8988T (cell line): ENCODE results near the gene TMEM175.

ENCODE experiments used
- DNase-seq: peaks from one replicate; pipeline ENCODE4 v3.0.0; 2011

TMEM175 gene

DNA sequence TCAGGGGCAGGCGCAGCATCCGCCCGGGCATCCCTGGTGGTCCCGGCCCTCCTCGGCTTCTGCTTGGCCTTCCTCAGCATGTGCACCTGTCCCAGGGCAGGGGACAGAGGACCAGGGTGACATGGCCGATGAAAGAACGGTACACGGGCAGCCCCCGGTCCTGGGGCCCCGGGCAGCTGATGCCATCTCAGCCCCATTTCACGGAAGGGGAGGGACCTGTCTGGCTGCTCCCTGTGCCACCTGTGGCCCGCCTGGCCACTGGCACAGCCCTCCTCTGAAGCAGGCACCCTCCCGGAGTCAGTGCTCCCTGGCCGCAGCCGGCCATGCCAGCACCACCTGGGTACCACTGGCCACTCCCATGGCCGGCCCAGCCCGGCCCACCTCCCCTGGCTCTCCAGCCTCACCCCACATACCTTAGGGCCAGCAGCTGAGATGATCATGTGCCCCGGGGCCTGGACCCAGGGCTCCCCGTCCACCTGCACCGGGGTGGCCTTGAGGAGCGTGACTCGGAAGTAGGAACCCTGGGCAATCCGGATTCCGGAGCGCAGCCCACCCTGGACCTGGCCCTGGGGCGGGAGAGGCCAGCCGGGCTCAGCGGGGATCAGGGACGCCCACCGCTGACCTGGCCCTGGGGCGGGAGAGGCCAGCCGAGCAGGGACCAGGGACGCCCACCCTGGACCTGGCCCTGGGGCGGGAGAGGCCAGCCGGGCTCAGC, 28.5 kb downstream of the TMEM175 start:
- DNase-seq, result peak; percentile 43

DNA sequence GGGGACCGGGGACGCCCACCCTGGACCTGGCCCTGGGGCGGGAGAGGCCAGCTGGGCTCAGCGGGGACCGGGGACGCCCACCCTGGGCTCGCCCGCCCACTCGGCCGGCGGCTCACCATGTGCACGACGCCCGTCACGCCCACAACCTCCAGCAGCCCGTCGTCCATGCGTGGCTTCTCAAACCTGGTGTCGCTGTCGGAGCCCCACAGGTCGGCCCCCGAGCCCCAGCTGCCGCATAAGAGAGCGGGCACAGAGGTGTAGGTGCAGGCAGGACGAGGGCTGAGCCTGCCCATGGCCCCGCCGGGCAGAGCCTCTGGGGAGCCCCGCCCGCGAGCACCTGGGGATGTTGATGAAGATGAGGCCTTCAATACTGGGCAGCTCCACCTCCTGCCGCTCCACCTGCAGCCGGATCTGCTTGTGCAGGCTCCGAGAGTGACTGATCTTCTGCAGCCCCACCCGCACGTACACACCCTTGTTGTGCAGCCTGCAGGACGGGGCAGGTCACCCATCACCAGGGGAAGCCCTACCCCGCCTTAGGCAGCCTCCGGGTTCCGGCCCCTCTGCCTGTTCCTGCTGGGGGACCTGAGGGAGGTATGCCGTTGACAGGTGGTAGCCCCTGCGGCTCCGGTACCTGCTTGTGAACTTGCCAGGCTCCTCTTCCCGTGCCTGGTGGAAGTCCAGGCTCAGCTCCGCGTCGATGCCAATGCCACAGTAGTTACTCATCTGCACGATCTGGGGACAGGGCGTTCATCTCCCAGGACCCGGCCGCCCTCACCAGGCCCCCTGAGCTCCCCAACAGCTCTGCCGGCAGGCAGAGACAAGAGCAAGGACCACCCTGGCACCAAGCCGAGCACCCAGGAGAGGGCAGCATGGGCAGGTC, 29.3 kb downstream of the TMEM175 start:
- peak; percentile 66 for DNase-seq

DNA sequence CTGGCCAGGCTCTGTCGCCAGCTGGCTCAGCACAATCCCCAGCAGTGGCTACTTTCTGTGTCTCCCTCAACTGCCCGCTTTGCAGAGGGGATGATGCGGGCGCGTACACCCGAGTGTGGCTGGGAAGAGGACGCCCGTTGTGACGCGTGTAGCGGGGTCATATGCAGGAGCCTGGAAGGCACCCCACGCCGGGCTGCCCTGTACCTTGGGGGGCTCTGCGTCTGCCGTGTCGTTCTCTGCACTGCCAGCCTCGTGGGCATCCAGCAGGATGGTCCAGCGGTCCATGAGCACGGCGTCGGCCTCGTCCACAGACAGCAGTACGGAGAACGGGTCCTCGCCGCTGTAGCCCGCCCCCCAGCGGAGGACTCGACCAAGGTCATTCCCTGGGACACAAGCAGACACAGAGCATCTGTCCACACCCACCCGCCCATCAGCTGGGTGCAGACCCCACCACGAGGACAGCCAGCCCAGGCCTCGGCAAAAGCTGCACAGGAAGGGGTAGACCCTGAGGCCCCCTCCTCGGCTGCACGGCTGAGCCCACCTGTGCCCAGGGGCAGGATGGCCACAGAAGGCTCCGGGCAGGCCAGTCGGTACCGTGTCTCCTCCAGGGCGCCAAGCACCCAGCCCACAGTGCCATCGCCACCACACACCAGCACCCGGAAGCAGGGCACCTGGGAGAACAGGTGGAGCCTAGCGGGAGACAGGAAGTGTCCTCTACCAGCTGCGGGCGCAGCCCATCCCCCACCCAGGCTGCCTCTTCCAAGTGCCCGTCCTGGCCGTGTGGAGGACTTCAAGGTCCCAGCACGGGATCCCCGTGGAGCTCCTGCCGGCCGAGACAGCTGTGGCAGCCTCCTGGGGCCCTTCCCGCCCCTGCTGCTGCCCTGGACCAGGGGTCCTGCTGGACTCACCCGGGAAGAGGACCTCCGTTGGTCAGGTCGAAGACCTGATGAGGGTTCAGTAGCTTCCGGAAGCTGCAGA, 30.3 kb downstream of the TMEM175 start:
- DNase-seq, result peak; percentile 24

- DNase-seq, result no peak
Measured at GRCh38 chr4:963276-964225, 31.3 kb downstream of the TMEM175 start.

DNA sequence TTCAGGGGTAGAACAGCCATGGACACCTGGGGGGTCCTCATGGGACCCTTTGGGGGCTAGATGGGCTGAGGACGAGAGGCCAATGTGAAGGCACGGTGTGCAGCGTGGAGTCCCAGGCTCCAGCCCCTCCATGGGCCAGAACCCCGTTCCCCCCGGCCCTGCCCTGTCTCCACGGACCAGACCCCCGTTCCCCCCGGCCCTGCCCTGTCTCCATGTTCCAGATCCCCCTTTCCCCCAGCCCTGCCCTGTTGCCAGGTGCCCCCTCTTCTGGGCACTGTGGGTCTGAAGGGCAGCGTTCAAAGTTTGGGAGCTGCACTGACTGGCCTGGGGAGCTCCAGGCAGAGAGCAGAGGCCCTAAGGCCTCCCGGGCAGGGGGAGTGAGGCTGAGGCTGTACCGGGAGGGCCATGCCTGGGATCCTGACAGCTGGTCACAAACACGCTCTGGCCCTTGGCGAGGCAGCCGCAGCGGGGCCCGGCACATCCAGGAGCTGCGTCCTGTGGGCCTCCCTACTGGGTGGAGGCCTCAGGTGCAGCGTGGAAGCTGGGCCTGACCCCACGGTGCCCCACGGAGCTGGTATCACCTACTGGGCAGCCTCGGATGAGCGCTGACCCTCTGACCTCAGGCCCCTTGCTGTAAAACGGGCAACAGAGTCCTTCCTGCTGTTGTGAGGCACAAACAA, 32.2 kb downstream of the TMEM175 start:
- DNase-seq, result no peak

GRCh38 chr4:965048-965765, 32.9 kb downstream of the TMEM175 start:
- no peak for DNase-seq

DNA sequence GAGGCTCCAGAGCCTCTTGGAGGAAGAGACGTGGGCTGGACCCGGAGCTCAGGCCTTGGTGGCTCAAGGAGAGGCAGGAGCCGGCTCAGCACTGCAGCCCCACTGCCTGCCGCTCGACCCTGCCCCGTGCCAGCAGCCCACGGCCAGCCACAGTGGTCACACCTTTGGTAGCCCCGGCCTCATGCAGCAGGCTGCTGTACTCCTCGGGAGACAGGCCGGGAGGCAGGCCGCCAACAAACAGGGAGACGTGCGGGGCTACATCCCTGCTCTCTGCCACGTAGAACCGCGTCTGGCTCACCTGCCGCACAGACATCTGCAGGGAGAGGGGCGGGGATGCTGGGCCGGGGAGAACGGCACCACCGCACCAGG, 33.5 kb downstream of the TMEM175 start:
- DNase-seq, result no peak

DNA sequence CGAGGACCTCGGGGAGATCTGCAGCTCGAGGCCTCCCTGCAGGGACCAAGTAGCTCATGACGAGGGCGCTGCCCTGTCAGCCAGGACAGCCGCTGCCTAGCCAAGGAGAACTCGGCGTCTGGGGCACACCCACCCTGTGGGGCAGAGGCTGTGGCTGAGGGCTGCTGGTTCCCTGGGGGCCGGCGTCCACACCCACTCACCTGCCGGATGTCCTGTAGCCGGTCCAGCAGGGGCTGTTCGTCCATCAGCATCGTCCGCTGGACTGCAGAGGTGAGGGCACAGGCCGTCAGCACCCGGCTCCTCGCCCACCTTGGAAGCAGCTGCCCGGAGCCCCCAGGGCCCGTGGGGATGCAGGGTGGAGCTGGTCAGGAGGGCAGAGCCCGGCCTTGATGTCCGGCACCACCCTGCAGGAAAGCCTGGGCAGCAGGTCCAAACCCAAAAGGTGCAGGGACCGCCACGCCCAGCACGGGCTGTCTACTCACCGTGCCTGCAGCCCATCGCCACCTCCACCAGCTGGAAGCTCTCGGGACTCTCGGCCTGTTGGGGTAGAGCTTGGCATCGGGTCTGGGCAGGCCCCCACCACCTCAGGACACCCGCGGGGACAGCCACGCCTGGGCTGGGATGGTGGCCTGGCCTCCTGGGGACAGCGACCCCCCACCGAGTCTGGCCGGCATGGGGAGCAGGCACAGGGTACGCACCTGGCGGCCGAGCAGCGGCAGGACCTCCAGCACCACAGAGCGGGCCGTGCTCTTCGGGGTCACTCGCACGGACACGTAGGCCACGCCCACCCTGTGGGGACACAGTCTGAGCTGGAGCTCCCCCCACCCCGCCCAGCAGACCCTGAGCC, 34.2 kb downstream of the TMEM175 start:
- no peak for DNase-seq

- DNase-seq, result no peak
Measured at GRCh38 chr4:967113-968104, 35.1 kb downstream of the TMEM175 start.

GRCh38 chr4:968221-968620, 36.0 kb downstream of the TMEM175 start:
- DNase-seq, result no peak

DNA sequence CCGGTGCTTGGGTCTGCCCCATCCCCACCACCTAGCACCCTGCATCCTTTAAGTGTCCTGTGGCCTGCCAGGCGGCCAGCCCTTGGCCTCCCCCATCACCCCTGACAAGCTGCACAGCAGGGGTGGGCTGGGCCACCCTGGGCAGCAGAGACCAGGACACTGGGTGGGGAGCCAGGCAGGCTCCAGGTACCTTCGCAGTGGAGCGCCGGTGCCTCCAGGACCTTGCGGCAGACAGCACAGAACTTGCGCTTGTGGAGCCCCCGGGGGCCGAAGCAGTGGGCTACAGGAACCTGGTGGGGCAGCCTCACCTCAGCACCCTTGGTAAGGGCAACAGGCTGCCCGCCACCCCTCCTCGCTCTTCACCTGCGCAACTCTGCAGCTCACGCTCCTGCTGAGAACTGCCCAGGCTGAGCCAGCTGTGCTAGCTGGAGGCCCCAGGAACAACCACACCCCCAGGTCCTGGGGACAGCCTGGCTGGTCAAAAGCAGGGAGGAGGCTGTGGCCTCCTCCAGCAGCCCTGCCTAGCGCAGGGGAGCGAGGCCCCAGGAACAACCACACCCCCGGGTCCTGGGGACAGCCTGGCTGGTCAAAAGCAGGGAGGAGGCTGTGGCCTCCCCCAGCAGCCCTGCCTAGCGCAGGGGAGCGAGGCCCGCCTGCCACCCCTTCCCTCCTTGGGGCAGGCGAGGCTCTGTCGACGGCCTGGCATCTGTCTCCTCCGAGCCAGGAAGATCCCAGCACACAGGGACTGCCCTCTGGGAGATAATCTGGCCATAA, 36.5 kb downstream of the TMEM175 start:
- DNase-seq, result no peak

DNA sequence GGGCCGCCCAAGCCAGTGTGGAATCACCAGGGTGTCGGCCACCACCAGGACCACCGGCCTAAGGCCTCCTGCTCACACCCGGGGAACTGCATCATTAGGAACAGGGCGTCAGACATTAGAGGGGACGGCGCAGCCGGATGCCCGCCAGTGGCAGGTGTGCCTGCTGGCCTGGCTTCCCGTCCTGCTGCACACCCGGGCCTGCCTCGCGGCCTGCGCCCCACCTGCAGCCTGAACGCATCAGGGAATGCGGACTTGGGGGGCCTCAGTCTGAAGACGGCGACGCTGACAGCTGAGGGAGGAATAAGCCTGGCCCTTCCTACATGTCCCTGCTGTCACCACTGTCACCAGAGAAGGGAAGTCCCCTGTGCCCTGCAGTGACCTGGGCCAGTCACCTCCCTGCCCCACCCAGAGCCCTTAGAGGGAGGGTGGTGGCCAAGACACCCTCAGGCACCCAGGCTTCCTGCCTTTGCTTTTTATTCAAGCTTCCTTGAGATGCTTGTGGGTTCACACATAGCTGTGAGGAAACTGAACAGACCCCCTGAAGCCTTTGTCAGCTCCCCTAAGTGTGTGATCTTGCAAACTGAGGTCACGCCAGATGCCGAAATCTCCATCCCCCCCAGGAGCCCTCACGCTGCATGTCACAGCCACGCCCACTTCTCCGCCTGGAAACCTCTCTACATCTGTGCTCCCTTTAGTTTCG, 37.9 kb downstream of the TMEM175 start:
- DNase-seq, result no peak

- no peak for DNase-seq
Measured at GRCh38 chr4:970854-971520, 38.7 kb downstream of the TMEM175 start.

- no peak for DNase-seq
Measured at GRCh38 chr4:971666-972500, 39.6 kb downstream of the TMEM175 start.
